Measurements from ENCODE around the gene GPNMB. TPM values are rescaled to one million over a fixed set of nuclear protein-coding genes. Genes with fewer than 3 reads are reported as not detected.

GPNMB gene
- total and polyA plus RNA-seq, 2 of the 13 experiments (the other 11 are each of a cell fraction or from before 2014, with no cell fraction given): 1.1 to 1.6 TPM

DNA sequence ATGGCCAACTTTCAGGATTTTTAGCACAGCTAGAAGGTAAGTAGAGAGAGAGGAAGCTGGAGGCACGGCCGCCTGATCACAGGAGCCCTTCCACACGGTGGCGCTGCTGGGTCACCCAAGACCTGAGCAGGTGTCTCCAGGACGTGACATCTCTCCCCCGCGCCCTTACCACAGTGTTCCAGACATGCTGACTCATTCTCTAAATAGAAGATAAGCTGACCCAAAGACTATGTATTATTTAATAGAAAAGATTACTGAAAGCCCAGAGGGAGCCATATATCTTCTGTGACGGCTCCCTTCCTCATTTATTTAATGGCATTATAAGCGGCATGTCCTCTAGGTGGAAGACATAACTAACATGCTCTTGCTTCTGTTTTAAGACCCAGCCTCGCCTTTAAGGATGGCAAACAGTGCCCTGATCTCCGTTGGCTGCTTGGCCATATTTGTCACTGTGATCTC, 26.6 kb downstream of the GPNMB start (continued):
- TF ChIP-seq, protein P1, sequence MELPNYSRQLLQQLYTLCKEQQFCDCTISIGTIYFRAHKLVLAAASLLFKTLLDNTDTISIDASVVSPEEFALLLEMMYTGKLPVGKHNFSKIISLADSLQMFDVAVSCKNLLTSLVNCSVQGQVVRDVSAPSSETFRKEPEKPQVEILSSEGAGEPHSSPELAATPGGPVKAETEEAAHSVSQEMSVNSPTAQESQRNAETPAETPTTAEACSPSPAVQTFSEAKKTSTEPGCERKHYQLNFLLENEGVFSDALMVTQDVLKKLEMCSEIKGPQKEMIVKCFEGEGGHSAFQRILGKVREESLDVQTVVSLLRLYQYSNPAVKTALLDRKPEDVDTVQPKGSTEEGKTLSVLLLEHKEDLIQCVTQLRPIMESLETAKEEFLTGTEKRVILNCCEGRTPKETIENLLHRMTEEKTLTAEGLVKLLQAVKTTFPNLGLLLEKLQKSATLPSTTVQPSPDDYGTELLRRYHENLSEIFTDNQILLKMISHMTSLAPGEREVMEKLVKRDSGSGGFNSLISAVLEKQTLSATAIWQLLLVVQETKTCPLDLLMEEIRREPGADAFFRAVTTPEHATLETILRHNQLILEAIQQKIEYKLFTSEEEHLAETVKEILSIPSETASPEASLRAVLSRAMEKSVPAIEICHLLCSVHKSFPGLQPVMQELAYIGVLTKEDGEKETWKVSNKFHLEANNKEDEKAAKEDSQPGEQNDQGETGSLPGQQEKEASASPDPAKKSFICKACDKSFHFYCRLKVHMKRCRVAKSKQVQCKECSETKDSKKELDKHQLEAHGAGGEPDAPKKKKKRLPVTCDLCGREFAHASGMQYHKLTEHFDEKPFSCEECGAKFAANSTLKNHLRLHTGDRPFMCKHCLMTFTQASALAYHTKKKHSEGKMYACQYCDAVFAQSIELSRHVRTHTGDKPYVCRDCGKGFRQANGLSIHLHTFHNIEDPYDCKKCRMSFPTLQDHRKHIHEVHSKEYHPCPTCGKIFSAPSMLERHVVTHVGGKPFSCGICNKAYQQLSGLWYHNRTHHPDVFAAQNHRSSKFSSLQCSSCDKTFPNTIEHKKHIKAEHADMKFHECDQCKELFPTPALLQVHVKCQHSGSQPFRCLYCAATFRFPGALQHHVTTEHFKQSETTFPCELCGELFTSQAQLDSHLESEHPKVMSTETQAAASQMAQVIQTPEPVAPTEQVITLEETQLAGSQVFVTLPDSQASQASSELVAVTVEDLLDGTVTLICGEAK (IDR thresholded peaks at IDR 0.05): no peak
- TF ChIP-seq, protein P1 (CRISPR knock-in tag; IDR thresholded peaks at IDR 0.05): no peak
- no peak for TF ChIP-seq ZNF34 (CRISPR knock-in tag; IDR thresholded peaks at IDR 0.05; ENCODE audit: borderline replicate concordance)
- TF ChIP-seq, protein P2, sequence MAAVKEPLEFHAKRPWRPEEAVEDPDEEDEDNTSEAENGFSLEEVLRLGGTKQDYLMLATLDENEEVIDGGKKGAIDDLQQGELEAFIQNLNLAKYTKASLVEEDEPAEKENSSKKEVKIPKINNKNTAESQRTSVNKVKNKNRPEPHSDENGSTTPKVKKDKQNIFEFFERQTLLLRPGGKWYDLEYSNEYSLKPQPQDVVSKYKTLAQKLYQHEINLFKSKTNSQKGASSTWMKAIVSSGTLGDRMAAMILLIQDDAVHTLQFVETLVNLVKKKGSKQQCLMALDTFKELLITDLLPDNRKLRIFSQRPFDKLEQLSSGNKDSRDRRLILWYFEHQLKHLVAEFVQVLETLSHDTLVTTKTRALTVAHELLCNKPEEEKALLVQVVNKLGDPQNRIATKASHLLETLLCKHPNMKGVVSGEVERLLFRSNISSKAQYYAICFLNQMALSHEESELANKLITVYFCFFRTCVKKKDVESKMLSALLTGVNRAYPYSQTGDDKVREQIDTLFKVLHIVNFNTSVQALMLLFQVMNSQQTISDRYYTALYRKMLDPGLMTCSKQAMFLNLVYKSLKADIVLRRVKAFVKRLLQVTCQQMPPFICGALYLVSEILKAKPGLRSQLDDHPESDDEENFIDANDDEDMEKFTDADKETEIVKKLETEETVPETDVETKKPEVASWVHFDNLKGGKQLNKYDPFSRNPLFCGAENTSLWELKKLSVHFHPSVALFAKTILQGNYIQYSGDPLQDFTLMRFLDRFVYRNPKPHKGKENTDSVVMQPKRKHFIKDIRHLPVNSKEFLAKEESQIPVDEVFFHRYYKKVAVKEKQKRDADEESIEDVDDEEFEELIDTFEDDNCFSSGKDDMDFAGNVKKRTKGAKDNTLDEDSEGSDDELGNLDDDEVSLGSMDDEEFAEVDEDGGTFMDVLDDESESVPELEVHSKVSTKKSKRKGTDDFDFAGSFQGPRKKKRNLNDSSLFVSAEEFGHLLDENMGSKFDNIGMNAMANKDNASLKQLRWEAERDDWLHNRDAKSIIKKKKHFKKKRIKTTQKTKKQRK (IDR thresholded peaks at IDR 0.05; ENCODE audit: low read length): no peak
- TF ChIP-seq HCFC1 (IDR thresholded peaks at IDR 0.05; ENCODE audit: low read depth, low read length): no peak
- peak; percentile 79; the same call in 1 of the 2 replicates for TF ChIP-seq NFE2L1 (CRISPR knock-in tag; IDR thresholded peaks at IDR 0.05; ENCODE audit: borderline replicate concordance)
- no peak for TF ChIP-seq ZSCAN21 (CRISPR knock-in tag; IDR thresholded peaks at IDR 0.05; ENCODE audit: borderline replicate concordance)
- TF ChIP-seq, protein P3, sequence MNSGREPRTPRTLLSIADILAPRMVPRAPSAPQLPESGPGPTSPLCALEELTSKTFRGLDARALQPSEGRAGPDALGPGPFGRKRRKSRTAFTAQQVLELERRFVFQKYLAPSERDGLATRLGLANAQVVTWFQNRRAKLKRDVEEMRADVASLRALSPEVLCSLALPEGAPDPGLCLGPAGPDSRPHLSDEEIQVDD (CRISPR knock-in tag; IDR thresholded peaks at IDR 0.05; ENCODE audit: borderline replicate concordance): no peak
- TF ChIP-seq, protein P4, sequence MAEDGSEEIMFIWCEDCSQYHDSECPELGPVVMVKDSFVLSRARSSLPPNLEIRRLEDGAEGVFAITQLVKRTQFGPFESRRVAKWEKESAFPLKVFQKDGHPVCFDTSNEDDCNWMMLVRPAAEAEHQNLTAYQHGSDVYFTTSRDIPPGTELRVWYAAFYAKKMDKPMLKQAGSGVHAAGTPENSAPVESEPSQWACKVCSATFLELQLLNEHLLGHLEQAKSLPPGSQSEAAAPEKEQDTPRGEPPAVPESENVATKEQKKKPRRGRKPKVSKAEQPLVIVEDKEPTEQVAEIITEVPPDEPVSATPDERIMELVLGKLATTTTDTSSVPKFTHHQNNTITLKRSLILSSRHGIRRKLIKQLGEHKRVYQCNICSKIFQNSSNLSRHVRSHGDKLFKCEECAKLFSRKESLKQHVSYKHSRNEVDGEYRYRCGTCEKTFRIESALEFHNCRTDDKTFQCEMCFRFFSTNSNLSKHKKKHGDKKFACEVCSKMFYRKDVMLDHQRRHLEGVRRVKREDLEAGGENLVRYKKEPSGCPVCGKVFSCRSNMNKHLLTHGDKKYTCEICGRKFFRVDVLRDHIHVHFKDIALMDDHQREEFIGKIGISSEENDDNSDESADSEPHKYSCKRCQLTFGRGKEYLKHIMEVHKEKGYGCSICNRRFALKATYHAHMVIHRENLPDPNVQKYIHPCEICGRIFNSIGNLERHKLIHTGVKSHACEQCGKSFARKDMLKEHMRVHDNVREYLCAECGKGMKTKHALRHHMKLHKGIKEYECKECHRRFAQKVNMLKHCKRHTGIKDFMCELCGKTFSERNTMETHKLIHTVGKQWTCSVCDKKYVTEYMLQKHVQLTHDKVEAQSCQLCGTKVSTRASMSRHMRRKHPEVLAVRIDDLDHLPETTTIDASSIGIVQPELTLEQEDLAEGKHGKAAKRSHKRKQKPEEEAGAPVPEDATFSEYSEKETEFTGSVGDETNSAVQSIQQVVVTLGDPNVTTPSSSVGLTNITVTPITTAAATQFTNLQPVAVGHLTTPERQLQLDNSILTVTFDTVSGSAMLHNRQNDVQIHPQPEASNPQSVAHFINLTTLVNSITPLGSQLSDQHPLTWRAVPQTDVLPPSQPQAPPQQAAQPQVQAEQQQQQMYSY (CRISPR knock-in tag; IDR thresholded peaks at IDR 0.05): no peak
- TF ChIP-seq, protein P5, sequence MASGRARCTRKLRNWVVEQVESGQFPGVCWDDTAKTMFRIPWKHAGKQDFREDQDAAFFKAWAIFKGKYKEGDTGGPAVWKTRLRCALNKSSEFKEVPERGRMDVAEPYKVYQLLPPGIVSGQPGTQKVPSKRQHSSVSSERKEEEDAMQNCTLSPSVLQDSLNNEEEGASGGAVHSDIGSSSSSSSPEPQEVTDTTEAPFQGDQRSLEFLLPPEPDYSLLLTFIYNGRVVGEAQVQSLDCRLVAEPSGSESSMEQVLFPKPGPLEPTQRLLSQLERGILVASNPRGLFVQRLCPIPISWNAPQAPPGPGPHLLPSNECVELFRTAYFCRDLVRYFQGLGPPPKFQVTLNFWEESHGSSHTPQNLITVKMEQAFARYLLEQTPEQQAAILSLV (CRISPR knock-in tag; IDR thresholded peaks at IDR 0.05; ENCODE audit: borderline replicate concordance): no peak
- TF ChIP-seq SMAD9 (CRISPR knock-in tag; IDR thresholded peaks at IDR 0.05): no peak

Data from HepG2 (cell line).